ENCODE data around the gene C10orf71.

The C10orf71 gene, protein sequence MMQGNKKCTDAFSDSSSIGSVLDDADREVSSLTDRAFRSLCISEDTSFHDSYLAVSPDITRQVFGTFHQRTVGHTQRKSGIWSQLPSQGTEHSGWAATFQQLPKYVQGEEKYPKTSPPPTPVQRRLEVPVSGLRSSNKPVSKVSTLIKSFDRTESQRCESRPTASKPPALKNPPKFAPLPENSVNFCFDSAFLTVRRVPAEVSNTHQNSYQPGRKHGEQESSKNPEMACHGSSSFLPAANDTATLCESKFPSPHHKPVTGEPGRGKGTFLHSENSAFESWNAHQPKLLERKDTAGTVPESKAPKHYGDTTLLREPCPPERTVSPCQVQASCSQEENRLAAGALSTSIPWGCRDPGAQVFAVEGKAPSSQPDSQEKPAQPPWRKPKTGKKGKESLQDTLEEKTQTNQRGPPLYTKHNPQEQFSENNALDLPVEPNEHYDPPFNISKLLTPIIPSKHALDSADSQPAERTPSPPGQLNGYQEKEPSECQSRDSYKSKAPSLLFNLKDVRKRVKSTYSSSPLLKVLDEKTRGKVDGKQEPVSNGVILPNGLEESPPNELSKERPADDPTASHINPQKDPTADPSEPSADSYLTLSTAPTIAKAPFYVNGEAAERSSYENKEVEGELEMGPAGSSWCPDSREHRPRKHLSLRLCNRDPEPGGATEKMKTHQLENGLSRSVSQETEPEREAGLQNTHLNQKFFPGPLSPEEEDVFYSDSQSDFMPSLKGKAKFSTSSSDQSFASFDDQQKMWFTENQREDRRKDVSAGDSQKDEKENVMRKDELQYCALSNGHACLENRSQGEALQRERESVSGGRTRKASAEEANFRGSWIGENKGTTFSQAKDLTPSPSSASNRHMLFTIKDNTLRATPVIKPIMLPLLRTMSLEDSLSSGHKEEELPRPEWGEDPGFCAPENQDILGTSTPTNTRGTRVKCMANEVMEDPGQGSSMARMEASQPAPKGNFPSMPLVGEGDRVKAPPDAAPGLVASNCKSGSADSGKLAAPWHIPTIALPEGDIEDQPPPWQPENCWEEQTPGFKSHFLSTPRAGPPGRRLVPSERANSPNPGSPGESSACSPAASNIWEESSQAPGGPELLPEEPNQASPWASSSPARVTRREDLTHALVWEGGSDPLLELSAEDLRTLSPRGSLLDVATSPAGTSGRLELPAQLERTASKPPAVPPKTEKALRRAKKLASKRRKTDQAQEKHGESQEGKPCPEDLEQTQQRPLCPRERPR (N-terminal part only)

DNA sequence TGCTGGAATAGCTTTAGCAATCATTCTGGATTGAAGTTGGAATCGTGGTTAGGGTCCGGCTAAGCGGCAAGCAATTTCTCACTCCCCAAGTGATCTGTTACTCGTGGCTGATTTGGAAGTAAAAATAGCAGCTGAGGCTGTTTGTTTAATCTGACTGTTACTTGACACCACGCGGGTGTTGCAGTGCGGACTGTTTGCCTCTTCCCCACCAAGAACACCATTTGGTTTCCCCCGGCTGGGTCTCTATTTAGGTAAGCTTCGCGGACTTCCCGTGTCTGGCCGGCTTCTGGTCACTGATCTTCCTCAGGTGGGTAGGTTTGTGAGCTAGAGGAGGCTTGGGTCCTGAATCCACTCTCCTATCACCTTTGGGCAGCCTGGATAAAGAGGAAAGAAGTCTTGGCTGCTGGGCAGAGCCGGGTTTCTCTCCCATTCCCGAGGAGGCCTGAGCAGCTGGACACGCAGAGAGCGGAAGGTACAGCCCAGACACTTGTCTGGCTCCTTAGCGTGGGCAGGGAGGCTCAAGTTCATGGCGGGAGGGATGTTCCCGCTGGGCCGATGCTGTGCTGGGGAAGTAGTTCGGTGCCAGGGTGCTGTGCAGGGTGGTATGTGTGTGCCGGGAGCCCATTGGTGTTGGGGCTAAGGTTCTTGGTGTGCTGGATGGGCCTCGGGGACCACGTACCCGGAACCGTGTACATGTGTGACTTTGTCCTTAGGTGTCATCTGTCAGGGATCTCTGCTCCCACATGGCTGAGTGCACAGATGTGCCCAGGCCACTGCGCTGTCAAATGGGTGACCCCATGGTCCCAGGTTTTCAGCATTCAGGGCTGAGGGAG is at the start of gene C10orf71:
Gene C10orf71, plus strand, starts transcription at position 188 of the 833 bp plus-strand sequence. CDS start 23,376 bp downstream, outside the sequence.
- no peak for DNase-seq

DNA sequence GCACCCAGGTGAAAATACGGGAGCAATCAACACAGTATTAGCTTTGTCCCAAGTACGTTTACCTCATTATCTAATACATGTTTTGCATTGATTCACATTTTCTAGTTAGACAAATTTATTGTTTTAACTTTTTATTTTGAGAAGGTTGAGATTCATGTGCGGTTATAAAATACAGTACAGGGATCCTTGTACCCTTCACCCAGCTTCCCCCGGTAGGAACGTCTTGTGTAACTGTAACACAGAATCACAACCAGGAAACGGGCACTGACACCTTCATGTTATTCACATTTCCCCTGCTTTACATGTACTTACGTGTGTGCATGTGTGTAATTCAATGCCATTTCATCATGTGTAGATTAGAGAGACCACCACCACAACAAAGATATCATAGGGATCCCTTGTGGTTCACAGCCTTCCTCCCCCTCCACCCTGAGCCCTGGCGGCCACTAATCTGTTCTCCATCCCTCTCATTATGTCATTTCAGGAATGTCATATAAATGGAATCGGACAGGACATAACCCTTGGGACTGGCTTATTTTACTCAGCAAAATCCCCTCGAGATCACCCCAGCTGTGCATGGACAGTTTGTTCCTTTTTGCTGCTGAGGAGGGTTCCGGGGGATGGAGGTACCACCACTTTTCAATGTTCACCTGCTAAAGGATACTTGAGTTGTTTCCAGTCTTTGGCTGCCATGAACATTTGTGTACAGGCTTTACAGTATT is 46.5 kb upstream of the C10orf71 start:
- DNase-seq = no peak

DNA sequence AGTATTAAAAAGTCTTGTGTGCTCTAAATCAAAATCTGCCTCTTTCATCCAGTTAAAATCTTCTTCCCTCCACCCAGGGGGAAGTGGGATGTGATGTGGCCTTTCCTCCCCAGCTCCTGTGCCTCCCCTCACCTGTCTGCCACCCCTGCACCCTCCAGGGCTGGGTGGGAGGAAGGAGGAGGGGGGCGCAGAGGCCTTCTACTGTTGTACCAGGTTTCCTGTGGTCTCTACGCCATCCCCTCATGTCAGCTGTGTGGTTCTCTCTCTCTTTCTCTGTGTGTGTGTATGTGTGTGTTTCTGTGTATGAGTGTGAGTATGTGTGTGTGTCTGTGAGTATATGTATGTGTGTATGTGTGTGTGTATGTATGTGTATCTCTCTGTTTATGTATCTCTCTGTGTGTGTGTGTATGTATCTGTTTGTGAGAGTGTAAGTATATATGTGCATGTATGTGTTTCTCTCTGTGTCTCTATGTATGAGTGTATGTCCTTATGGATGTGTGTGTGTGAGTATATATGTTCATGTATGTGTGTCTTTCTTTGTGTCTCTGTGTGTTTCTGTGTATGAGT is 45.5 kb upstream of the C10orf71 start:
- DNase-seq = no peak

DNA sequence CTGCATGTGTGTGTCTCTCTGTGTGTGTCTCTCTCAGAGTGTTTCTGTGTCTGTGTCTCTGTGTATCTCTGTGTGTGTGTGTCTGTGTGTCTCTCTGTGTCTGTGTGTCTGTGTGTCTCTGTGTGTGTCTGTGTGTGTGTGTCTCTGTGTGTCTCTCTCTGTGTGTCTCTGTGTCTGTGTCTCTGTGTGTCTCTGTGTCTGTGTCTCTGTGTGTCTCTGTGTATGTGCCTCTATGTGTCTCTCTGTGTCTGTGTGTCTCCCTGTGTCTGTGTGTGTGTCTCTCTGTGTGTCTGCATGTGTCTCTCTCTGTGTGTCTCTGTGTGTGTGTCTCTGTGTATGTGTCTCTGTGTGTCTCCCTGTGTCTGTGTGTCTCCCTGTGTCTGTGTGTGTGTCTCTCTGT is 44.8 kb upstream of the C10orf71 start:
- no peak for DNase-seq

DNA sequence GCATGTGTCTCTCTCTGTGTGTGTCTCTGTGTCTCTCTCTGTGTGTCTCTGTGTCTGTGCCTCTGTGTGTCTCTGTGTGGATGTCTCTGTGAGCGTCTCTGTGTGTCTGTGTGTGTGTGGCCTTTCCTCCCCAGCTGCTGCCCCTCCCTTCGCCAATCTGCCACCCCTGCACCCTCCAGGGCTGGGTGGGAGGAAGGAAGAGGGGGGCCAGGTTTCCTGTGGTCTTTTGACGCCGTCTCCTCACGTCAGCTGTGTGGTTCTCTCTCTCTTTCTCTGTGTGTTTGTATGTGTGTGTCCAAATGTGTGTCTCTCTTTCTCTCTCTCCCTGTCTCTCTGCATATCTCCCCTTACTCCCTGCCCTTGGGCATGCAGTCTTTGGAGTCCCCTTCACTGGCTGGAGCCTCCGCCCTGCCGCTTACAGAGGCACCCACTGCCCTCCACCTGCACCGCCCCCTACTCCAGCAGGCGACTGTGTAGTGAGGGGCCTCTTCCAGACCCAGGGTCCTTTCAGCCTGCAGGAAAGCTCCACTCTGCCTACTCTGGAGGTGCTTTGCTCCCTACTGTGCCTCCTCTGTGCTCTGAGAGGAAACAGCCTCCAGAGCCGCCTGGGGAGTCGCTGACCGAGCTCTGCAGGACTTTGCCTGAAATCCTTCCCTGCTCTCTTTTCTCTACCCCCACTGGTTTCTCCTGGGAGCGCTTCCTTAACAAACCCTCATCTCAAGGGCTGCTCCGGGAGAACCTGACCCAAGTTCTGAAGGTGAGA is 44.2 kb upstream of the C10orf71 start:
- DNase-seq = peak; percentile 12

DNA sequence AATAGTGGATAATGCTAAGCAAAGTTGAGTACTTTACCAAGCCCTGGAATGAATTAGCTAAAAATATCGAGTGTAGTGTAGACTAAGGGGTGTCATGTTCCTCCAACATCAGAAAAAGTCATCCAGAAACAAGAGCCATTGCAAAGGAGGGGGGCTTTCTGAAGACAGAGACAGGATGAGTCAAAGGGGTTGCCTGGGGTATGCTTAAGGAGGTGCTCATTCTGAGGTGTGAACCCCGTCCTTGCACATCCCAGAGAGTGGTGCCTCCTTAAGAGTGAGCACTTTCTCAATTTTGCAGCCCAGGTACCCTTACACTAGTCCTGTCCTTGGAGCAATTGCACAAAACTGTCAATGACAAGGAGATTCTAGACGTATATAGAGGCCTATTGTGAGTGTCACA is 43.1 kb upstream of the C10orf71 start:
- no peak for DNase-seq

DNA sequence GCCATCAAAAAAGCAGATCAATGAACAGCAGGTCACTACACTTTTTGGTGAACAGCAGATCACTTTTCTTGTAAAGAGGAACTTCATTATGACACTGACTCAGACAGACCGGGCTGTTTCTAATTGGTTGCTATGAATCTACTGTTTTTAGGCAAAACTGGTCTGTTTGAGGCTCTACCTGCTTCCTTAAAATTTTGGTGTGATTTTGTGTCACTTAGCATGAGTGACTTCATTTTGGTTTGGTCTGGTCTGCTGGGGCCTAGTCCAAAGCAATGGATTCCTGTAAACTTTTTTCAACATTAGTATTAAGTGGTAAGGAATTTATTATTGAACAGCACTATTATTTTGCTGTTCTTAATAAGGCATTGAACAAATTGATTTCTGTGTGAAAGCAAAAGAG is 41.8 kb upstream of the C10orf71 start:
- no peak for DNase-seq

DNA sequence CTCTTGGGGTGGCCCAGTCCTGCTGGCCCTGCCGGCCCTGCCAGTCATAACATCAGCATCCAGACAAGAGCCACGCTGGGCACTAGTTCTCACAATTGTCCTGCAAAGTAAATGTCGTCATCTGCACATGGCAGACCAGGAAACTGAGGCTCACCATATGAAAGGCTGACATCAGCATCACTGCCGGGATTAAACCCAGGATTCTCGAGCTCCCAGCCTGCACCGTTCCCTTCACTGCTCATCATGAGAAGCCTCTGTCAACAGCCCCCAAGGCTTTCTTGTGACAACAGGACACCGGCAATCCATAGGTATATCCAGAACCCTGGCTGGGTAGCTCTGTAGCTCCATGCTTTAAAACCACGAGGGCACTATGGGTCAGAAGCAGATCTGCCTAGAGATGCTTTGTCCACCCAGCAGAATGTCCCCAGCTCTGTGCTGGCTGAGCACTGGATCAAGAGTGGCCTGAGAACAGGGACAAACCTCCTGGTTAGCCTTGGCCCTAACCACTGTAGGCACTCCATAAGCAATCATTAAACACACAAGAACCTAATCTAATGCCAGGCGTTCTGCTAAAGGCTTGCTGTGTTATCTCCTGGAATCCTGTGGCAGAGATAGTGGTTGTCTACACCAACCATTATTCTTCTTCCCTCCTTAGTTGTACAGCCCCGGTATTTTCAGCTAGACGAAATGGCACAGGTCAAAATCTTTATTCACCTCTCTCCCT is 41.2 kb upstream of the C10orf71 start:
- no peak for DNase-seq

DNA sequence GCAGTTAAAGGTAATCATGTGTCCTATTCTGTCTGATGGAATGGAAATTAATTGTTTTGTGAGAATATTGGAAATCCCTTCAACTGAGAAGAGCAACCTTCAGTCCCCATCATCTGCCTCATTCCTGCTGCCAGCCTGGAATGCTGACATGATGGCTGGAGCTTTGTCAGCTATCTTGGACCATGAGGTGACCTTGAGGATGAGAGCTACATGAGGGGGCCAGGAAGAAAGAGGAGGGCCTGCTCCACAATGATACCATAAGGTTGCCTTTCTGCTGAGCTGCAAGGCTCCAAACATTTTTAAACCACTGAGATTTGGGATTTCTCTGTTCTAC is 40.7 kb upstream of the C10orf71 start:
- no peak for DNase-seq

DNA sequence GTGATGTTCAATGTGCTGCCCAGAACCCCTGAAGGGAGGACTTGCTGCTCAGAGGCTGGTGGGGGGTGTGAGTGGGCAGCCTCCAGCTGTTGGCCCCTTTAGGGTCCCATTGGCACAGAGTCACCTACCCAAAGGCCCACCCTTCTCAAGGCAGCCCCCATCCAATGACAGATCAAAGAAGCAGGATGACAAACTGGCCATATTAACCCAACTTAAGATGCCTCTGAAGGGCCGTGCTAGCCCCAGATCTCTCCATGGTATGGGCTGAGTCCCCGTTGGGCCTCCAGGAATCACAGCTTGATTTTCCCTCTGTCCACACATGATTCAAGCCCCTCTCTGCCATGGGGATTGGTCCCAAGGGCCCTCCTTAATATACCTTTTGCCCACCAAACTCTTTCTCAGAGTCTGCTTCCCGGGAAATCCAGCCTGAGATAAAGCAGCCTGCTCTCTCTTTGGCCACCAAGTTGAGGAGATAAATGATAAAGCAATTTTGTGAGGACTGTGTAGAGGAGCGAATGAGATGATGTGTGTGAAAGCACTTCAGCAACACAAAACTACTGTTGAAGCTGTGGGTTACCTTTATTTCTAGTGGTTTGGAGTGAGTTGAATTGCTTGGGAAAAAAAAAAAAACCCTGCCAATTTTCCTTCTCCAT is 38.2 kb upstream of the C10orf71 start:
- DNase-seq = no peak

DNA sequence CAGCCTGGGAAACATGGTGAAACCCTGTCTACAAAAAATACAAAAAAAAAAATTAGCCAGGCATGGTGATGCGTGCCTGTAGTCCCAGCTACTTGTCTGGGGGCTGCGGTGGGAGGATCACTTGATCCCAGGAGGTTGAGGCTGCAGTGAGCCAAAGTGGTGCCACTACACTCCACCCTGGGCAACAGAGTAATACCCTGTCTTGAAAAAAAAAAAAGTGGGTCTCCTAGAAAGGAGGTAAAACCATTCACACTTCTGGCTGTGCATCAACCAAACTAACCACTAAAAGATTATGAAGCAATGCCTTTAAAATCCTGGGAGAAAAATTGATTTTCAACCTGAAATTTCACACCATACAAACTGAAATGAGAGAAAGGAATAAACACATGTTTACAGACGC is 35.4 kb upstream of the C10orf71 start:
- DNase-seq = no peak

DNA sequence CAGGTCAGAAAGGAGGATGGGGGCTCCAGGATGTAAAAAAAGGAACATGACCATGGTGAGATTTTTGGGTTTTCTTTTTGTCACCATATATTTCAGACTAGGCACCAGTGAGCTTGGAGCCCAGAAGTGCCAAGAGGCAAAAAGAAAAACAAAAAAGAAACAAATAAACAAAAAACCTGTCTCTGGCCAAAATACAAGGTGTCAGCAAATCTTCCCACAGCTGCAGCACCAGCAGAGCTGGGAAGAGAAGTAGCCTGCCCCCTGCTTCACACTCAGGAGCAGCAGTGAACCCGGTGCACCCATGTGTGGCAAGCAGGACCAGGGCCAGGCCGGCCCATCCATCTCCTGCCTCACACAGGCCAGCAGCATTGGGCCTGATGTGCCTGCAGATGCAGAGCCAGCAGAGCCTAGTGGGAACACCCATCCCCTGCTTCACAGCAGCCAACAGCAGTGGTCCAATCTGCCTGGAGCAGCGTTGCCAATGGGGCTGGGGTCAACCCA is 34.7 kb upstream of the C10orf71 start:
- no peak for DNase-seq

DNA sequence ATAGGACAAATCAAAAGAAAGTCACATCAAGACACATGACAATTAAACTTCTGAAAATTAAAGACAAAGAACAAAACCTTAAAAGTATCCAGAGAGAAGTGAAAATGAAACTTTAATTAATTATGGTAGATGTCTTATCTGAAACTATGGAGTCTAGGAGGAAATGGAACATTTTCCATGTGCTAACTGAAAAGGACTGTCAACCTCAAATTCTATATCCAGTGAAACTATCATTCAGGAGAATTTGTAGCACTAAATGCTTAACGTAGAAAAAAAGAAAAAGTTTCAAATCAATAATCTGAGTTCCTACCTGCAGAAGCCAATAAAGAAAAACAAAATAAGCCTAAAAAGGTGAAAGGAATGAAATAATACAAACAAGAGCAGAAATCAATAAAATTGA is 33.1 kb upstream of the C10orf71 start:
- no peak for DNase-seq

DNA sequence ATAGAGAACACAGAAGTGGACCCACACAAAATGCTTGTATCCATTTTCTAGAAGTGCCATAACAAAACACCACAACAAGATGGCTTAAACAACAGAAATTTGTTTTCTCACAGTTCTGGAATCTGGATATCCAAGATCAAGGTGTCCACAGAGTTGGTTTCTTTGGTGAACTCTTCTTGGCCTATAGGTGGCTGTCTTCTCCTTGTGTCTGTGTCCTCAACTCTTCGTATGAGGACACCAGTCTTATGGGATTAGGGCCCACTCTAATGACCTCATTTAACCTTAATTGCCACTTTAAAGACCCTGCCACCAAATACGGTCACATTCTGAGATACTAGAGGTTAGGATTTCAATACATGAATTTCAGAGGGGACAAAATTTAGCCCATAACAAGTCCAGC is 30.8 kb upstream of the C10orf71 start:
- no peak for DNase-seq

DNA sequence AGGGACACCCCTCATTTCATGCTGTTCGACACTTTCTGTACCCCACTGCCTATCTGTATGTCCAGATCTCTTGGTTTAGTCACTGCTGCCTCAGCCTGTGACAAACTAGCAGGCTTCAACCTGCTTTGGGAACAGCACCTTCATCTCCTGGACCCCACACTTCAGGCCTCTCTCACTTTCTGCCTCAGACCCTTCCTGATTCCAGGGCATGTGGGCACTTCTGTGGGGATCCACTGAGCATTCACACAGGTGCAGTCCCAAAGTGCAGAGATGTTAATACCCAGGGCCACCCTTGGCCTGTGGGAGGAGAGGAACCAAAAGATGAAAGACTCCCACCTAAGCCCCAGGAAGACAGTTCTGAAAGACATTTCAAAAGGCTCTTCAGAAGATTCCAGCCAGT is 29.4 kb upstream of the C10orf71 start:
- DNase-seq = no peak

DNA sequence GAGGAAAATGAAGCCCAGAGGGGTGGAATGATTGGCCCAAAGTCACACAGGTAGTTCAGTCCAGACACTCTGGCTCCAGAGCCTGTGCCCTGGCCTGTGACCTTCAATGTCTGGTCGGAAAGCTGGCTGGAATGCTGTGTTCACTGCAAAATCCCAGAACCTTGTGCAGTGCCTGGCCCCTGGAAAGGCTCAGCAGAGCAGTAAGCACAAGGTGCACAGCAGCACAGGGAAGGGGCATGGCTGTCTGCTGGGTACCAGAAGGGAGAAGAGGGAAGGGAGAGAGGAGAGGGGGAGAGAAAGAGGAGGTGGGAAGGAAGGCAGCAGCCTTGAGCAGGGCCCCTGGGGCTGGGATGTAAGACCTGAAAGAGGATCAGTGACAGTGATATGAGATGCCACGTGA is 28.4 kb upstream of the C10orf71 start:
- DNase-seq = no peak

DNA sequence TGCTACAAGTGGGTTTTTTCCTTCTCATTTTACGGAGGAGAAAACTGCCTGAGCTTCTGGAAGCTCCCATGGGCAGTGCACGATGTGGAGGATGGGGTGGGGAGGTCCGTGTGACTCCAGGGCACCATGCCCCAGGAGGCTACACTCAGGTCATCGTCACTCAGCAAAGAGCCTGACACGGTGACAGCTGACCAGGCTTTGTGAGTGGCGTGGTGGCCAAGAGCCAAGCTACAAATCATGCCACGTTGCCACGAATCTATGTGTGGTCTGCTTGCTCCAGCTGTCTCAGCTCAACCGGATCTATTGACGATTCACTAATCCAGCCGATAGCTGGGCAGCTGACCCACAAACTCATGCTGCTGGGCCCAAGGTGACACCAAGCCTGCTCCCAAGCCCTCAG is 27.6 kb upstream of the C10orf71 start:
- no peak for DNase-seq

DNA sequence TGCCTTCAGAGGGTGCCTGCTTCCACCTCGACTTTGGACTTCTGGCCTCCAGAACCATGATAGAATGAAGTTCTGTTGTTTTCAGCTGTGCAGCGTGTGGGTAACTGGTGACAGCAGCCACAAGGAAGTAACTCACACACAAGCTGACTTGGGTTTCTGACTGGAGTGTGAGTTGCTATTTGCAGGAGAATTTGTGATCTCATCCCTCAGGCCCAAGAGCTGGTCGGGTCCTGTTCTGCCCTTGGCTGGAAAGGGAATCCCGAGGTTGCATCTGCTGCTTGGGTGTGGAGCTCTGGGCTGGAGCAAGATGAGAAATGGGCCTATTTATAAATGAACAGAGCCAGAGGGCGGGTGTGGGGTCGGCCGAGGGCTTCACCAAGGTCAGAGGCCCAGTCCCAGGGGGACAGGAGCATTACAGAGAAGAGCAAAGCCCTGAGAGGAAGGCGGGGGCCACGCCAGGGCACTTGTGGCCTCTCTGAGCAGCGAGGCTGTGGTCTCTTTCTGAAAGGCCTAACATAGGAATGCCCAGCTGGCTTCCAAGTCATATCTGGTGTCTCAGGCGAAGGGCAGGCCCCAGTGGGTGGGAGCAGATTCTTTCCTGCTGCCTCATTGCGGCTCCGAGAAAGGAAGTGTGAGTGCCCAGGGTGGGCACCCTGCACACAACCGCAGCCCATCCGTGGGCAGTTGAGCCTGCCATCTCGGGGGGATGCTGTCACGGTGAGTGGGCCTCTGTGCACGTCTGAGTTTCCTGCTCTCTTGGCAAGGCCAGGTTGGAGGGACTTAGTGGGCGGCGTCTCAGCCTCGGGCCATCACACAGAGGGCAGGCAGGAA is 26.5 kb upstream of the C10orf71 start:
- DNase-seq = no peak
